NCI-H1092 treated with DMSO at 0.1 percent for 48 hours (cell line): ENCODE measurements around the gene DES.

ENCODE experiments used
- DNase-seq: peaks from one replicate; lab custom pipeline; 2025; lab: John Stamatoyannopoulos, UW

DES gene

DNA sequence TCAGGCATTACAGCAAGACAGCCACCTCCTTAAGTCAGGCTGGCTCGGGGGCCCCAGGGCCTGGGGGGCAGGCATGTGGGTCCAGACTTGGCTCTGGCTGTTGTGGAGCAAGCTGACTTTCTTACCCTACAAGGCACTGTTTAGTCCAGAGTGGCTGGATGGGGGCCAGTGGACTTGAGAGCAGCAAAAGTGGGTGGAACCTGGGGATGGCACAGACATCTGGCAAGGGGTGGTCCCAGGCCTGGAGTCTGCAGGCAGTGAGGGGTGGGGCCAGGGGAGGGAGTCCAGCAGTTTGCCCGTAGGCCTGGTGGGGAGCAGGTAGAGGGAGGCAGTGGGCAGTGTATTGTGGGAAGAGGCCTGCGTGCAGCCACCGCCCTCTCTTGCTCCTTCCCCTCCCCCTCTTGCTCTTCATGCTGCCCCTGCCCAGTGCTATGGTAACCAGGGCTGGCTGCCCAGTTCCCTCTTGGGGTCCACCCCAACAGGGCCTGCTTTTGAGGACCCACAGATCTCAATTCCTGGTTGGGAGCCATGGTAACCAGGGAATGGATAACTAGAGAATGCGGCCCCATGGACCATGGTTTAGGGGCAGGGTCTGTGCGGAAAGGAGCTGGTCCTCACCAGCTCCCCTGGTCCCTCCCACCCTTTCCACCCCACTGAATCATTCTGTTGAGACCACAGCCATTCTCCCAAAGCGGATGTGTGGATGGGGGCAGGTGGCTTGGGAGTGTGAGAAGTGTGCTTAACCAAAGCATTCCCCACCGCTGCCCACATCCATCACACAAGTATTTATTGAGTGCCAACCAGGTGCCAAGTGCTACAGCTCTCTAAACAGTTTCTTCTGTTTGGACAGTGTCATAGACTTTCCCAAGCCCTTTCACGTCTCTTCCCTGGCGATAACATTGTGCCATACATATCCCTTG is 35.8 kb downstream of the DES start:
- DNase-seq, result peak; percentile 90

DNA sequence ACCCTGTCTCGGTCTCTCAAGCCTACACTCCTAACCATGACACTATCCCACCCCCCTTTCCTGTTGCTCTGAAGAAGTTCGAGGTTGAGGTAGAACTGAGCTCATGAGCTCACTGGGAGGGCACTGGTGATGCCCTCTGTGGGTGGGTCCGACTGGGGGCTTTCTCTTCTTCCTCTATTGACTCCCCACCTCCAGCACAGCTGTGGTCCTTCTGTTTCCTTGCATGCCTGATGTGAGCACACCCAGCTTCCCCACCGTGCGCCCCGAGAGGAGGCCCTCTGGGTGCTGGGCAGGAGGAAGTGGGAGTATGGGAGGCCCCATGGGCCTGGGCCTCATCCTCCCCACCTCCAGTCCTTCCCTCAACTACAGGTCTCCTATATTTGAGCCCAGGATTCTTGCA is 37.4 kb downstream of the DES start:
- no peak for DNase-seq

DNA sequence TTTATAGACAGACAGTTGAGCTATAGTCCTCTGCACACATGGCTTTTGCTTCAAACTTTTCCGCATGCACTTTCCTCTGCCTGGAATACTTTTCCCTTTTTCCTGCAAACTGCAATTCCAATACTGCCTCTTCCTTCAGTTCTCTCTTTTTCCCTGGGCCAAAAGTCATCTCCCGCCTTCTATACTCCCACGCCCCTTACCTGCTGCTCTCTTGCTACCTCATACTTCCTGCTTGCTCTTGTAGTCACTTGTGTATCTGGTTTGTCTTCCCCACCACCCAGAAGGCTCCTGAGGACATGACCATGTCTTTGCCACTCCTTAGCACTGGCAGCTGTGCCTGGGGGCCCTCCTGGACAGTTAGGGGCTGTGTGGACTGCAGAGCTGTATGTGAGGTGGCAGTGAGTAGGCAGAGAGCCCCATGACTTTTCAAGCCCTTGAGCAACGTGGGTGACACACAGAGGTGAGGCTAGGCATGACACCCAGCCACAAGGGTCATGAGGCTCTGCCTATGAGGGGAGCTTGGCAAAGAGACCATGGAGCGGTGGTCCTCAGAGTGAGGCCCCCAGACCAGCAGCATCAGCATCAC is 39.7 kb downstream of the DES start:
- DNase-seq, result no peak

DNA sequence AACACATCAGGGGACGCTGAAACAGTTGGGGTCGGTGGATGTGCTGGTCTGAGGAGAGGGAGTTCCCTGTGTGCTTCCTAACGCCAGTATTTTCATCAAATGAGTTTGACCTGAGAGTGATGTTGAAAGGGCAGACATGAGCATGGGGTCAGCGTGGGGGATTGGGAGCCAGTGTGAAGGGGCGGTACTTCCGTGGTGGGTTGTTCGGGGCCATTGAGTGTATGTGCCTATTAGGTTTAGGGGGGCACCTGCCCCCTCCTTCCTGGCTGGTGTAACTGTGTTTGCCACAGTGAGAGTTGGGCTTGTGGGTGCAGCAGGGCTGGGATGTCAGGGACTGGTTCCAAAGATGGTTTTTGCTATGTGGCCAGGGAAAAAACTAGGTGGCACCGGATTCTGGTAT is 40.8 kb downstream of the DES start:
- no peak for DNase-seq

DNA sequence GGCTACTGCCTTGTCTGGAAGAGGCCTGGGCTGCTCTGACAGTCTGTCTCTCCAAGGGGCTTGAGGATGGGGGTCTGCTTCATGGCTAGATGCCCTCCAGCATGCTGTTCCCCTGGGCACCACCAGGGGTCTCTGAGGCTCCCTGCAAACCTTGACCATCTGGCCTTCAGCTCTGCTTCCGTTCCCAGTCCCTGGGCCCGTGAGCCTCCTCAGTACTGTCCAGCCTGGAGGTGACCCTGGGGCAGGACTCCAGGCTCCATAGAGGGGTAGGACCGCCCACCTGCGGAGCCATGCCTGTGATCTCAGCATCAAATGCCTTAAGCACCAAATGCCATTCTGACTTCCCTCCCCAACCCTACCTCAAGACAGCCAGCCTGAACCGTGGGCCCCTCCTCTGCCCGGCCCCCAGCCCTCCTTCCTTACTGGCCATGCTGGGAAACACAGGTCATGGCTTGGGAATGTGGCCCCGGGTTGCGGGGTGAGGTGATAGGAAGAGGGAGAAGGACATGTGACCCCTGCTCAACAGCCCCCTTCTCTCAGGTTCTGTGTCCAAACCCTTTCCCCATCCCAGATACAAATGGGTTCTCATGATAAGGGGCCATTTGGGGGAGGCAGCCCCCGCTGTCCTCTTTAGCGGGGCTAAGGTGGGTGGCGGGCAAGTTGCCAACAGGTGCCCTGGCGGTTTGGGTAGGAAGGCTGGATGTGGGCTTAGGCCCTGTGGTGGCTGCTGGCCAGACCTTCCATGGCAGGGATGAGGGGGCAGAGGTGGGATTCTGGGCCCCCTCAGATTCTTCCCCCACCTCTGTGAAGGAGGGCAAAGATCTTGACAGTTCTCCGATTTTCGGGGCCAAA is 41.5 kb downstream of the DES start:
- DNase-seq, result peak; percentile 45

DNA sequence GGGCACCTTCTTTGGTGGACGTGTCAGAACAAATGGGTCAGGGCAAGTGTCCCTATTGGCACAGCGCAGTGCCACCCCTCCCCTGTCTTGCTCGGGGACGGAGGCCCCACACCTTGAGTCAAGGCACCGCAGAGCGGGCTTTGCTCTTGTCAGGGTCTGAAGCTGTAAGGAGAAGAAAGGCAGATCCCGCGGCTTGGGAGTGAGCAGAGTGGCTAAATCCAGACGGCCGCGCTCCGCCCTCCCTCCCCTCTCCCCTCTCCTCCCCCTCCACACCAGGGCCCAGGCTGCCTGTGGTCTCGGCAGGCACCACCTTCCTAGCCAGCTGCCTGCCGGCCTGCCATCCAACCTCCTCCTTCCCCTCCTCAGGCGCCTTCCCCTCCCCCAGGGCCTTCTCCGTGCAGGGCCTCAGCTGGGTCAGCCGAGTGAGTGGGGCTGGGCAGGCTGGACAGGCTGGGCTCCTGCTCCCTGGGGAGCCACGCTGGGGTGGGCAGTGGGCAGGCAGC is 42.3 kb downstream of the DES start:
- DNase-seq, result peak; percentile 74

DNA sequence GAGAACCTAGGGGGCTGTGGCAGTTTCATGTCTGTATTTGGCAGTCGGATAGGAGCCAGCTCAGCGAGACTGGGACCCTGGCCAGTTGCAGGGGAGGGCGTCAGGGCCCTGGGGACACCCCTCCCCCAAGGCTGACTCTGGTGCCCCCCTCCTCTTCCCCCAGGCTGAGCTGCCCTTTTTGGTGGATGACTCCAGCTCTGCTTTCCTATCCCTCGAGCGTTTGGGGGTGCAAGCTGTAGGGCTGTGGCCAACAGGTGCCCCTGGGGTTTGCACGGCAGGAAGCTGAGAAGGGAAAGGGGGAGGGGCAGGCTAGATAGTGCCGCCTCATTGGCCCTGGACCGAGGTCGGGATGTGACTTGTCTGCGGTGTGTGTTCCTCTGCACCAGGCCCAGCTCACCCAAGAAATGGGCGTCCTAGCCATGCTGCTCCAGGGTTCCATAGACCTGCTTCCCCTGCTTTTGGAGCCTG is 42.9 kb downstream of the DES start:
- DNase-seq, result peak; percentile 72

DNA sequence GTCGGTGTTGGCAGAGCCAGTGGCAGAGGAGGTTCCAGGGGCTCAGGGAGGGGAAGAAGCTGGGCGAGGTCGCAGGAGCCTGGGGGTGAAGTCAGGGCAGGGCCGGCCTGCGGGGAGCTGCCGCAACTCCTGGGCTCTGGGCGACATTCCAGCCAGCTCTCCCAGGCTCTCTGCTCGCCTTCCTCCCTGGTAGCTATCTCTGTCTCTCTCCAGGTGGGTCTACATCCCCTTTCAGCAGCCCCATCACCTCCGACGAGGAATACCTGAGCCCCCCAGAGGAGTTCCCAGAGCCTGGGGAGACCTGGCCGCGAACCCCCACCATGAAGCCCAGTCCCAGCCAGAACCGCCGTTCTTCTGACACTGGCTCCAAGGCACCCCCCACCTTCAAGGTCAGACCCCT is 43.5 kb downstream of the DES start:
- no peak for DNase-seq

DNA sequence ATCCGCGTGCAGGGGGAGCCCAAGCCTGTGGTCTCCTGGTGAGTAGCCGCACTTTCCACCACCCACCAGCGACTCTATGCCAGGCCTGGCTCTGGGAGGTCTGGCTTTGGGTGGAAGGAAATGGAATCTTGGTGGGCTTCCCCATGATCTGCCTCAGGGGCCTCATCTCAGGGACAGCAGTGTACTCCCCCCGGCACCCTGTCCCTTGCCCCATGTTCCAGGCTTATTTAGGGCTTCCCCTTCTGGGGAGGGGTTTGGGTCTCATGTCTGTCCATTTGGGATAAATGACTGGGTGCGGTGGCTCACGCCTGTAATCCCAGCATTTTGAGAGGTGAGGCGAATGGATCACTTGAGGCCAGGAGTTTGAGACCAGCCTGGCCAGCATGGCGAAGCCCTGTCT is 44.2 kb downstream of the DES start:
- DNase-seq, result no peak

DNA sequence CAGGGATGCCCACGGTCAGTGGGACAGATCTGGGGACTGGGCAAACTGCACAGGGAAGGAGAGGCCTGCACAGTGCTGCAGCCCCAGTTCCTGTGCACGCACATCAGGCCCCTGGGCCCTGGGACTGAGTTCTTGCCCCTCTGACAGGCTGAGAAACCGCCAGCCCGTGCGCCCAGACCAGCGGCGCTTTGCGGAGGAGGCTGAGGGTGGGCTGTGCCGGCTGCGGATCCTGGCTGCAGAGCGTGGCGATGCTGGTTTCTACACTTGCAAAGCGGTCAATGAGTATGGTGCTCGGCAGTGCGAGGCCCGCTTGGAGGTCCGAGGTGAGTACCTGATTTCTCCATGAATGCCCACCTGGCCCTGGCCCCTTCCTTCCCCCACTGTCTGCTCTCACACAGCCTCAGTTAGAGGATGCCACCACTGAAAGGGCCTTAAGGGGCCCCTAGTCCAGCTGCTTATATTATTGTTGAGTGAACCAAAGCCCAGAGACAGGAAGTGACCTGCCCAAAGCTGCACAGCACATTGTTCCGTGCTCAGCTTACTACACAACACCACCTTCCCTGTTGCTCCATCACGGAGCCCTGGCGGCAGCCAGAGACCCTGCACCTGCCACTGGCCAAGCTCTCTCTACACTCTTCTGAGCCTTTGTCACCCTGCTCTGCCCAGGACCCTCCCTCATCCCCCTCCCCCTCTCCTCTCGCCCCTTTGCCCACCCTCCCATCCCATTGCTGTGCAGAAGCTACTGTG is 46.3 kb downstream of the DES start:
- DNase-seq, result no peak

DNA sequence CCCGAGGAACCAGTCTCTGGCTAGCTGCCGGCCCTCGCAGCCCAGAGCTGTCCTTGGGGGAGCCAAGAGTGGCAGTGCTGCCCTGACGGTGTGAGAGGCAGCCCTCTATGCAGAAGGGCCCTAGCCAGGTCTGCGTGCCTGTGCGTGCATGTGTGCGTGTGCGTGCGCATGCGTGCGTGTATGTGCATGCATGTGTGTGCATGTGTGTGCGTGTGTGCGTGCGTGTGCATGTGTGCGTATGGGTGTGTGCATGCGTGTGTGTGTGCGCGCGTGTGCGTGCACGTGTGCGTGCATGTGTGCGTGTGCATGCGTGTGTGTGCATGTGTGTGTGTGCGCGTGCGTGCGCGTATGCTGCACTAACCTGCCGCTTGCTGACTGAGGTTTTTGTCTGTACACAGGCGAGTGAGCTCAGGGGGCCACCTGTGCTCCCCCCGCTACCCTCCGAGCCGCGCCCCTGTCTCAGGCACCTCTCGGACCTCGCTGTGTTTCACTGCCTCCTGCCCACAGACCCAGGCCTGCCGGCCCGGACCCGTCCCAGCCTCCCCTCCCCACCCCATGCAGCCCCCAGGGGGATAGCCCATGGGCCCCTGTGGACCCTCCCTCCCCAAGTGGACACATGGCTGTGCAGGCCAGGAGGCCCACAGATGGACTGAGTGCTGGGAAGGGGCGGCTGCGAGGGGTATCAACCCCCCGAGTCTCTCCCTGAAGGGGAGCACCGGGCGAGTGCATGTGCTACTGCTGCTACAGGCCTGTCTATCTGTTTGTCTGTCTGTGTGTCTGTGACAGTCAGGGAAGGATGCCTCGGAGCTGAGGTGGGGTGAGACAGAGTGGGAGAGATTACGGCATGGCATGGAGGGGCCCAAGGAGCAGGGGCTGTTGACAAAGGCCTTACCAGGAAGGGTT is 47.7 kb downstream of the DES start:
- DNase-seq, result no peak

DNA sequence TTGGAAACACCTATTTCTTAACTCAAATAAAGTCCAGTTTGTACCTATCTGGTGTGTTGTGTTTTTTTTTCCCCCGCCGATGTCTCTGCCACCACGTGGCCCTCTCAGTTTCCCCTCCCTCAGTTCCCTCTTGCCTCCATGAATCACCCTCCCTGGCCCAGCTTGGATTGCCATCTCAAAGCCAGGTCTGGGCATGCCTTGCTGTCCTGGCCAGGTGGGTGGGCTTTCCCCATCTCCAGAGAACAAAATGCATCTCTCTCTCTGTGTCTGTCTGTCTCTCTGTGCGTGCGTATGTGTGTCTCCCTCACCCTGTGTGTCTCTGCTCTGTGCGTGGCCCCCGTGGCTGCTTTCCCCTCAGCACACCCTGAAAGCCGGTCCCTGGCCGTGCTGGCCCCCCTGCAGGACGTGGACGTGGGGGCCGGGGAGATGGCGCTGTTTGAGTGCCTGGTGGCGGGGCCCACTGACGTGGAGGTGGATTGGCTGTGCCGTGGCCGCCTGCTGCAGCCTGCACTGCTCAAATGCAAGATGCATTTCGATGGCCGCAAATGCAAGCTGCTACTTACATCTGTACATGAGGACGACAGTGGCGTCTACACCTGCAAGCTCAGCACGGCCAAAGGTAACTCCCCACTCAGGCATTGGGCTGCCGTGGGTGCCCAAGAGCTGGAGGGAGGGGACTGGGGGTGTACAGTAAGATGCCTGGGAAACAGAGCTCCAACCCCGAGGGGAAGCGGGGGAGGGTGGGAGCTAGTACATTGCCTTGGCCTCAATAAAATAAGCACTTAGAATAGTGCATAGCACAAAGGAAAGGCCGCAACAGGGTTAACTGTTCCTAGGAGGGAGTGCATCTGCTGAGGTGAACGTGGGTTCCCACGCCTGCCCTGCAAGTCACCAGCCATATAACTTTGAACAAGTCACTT is 48.9 kb downstream of the DES start:
- no peak for DNase-seq

DNA sequence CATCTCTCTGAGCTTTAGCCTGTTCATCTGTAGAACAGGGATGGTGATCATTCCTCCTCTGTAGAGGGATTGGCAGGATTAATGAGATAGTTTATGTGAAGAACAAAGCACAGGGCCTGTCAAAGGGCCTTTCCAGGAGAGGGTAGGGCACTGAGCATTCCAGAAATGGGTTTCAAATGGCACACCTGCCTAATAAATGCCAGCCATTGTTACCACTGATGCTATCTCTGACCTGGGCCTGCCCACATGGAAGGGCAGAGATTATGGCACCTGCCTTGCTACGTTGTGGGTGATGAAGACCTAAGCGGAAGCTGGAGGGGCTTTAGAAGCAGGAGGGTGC is 49.5 kb downstream of the DES start:
- DNase-seq, result no peak

DNA sequence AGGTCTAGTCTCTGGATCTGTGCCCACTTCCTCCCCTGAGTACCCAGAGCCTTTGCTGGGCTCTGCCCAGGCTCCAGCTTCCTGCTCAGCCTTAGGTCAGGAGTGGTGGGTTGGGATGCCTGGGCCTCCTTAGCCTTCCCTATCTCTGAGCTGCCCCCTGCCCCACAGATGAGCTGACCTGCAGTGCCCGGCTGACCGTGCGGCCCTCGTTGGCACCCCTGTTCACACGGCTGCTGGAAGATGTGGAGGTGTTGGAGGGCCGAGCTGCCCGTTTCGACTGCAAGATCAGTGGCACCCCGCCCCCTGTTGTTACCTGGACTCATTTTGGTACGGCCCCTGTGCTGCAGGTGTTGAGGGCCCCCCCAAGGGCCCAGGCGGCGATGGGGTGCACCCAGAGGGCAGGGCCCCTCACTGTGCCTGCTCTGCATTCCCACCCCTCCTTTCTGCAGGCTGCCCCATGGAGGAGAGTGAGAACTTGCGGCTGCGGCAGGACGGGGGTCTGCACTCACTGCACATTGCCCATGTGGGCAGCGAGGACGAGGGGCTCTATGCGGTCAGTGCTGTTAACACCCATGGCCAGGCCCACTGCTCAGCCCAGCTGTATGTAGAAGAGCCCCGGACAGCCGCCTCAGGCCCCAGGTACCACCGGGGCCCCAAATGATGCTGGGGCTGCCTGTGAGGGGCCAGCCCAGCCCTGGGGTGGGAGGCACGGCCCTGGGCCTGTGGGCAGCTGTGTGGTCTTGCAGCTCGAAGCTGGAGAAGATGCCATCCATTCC is 50.4 kb downstream of the DES start:
- no peak for DNase-seq

DNA sequence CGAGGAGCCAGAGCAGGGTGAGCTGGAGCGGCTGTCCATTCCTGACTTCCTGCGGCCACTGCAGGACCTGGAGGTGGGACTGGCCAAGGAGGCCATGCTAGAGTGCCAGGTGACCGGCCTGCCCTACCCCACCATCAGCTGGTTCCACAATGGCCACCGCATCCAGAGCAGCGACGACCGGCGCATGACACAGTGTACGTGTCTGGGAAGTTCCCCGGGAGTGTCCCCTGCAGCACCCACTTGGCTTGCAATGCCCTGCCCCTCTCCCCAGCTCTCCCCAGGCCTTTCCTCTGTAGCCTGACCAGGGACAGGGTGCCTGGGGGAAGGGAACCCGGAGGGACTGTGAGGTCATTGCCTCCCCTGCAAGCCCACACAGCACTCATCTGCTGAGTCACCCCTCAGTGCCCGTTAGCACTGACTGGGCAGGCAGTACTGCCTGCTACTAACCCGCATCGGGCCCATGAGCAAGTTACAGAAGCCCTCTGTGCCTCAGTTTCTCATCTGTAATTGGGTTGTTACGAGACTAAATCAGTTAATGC is 51.1 kb downstream of the DES start:
- DNase-seq, result no peak

DNA sequence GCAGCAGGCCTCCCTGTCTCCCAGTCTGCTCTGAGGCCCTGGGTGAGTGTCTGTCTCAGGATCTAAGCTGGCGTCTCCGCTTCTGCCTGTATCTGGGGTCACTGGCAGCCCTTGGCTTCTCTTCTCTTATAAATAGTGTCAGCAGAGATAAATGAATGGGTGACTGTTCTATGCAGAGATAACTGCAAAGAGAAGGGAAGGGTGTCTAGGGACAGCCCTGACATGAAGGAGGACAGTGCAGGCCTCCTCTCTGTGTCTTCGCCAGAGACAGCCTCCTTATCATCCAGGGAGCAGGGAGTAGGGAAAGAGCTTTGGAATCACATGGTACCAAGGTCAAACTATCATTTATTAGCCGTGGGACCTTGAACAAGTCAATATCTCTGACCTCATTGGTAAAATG is 52.3 kb downstream of the DES start:
- no peak for DNase-seq

DNA sequence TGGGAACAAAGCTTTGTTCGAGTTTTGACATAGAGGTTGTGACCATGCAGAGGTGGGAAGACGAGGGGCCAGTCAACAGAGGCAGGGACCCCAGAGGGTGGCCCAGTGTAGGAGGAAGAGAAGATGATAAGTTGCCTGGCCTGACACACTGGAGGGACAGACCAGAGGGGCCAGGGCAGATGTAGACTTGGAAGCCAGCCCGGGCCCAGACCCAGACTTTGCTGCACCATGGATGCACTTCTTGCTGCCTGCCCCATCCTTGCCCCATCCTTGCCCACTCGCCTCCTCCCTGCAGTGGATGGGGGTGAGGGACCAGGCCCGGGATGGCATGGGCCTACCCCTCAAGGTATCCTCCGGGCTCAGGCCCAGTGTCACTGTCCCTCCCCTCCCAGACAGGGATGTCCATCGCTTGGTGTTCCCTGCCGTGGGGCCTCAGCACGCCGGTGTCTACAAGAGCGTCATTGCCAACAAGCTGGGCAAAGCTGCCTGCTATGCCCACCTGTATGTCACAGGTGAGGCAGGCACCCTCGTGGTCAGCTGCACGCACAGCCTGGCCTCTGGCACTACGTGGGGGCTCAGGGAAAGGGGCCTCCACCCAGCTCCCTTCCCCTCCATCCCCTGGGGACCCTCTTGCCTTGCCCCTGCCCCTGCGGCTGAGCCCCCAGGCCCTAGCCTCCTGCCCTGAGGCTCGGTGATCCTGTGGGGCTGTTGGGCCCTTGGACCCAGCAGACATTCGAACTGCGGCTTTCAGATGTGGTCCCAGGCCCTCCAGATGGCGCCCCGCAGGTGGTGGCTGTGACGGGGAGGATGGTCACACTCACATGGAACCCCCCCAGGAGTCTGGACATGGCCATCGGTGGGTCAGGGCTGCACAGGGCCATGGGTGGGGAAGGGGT is 53.5 kb downstream of the DES start:
- DNase-seq, result no peak
